ENCODE measurements around the gene MAPT. TPM values are rescaled to one million over a fixed set of nuclear protein-coding genes. Genes with fewer than 3 reads are reported as not detected.
A peak's percentile ranks its signal among the peaks of the same experiment; 100 is the strongest.

Gene MAPT
- total RNA-seq, 4 donors from 2014 or later, result 1.7 to 2.3 (median 1.8) TPM

DNA sequence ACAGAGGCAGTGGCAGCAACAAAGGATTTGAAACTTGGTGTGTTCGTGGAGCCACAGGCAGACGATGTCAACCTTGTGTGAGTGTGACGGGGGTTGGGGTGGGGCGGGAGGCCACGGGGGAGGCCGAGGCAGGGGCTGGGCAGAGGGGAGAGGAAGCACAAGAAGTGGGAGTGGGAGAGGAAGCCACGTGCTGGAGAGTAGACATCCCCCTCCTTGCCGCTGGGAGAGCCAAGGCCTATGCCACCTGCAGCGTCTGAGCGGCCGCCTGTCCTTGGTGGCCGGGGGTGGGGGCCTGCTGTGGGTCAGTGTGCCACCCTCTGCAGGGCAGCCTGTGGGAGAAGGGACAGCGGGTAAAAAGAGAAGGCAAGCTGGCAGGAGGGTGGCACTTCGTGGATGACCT lies 130.2 kb downstream of the MAPT start:
- TF ChIP-seq POLR2AphosphoS5 (IDR thresholded peaks at IDR 0.05) (no peak), POLR2A (IDR thresholded peaks at IDR 0.05) (no peak), EP300 (IDR thresholded peaks at IDR 0.05; ENCODE audit: low read depth) (no peak)
- TF ChIP-seq, protein P1, sequence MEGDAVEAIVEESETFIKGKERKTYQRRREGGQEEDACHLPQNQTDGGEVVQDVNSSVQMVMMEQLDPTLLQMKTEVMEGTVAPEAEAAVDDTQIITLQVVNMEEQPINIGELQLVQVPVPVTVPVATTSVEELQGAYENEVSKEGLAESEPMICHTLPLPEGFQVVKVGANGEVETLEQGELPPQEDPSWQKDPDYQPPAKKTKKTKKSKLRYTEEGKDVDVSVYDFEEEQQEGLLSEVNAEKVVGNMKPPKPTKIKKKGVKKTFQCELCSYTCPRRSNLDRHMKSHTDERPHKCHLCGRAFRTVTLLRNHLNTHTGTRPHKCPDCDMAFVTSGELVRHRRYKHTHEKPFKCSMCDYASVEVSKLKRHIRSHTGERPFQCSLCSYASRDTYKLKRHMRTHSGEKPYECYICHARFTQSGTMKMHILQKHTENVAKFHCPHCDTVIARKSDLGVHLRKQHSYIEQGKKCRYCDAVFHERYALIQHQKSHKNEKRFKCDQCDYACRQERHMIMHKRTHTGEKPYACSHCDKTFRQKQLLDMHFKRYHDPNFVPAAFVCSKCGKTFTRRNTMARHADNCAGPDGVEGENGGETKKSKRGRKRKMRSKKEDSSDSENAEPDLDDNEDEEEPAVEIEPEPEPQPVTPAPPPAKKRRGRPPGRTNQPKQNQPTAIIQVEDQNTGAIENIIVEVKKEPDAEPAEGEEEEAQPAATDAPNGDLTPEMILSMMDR (IDR thresholded peaks at IDR 0.05), result no peak
- intact Hi-C loops (cut with DNase I; ENCODE audit: low total_unique reads) (no loop called here), in situ Hi-C loops (cut with MboI; ENCODE audit: low pct_ligation_motif_present in 1 of 4, low pct_unique_long_range_greater_than_20kb in 1 of 4, low sequenced_read_pairs in 3 of 4) (no loop called here)
- DNase-seq, result no peak
- H3K36me3 ChIP-seq, result peaks cover 0 to 8% (median 0%) of the 10 kb centered on the region in 4 donors
- no peaks in the 10 kb centered on the region for H3K9me3 ChIP-seq
- no peak overlapping the region for H3K4me3 ChIP-seq
- no peaks in the 10 kb centered on the region for H3K4me1 ChIP-seq
- H3K27ac ChIP-seq, result no peak overlapping the region
- WGBS, 2 donors (ENCODE audit: low coverage in 1 of 2), result 80 to 83% methylated on average over 1 to 14 of the region's 14 CpGs
- no peaks in the 10 kb centered on the region for H3K27me3 ChIP-seq

DNA sequence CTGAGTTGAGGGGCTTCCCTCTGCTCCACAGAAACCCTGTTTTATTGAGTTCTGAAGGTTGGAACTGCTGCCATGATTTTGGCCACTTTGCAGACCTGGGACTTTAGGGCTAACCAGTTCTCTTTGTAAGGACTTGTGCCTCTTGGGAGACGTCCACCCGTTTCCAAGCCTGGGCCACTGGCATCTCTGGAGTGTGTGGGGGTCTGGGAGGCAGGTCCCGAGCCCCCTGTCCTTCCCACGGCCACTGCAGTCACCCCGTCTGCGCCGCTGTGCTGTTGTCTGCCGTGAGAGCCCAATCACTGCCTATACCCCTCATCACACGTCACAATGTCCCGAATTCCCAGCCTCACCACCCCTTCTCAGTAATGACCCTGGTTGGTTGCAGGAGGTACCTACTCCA lies 130.7 kb downstream of the MAPT start:
- Histone ChIP-seq H3K4me3 (no peak overlapping the region), H3K27ac (peak overlapping the region in 1 of 4 donors; percentile 27), H3K27me3 (no peaks in the 10 kb centered on the region), H3K9me3 (no peaks in the 10 kb centered on the region), H3K4me1 (no peaks in the 10 kb centered on the region), H3K36me3 (peaks cover 0 to 8% (median 0%) of the 10 kb centered on the region in 4 donors)
- 88% methylated on average over 10 of the region's 10 CpGs; no CpG with 5 or more reads in 1 of the 2 donors for WGBS, 2 donors (ENCODE audit: low coverage in 1 of 2)
- in situ Hi-C loops (cut with MboI; ENCODE audit: low pct_ligation_motif_present in 1 of 4, low pct_unique_long_range_greater_than_20kb in 1 of 4, low sequenced_read_pairs in 3 of 4), result loop anchor here in 1 of 4 donors (25.0 kb wide), 1 partner anchor 187 kb away; no protein-coding TSS in a partner anchor
- DNase-seq, result no peak
- intact Hi-C loops (cut with DNase I; ENCODE audit: low total_unique reads), result no loop called here
- TF ChIP-seq POLR2AphosphoS5 (IDR thresholded peaks at IDR 0.05) (no peak), POLR2A (IDR thresholded peaks at IDR 0.05) (no peak), EP300 (IDR thresholded peaks at IDR 0.05; ENCODE audit: low read depth) (no peak)
- TF ChIP-seq, protein P1 (IDR thresholded peaks at IDR 0.05), result no peak

DNA sequence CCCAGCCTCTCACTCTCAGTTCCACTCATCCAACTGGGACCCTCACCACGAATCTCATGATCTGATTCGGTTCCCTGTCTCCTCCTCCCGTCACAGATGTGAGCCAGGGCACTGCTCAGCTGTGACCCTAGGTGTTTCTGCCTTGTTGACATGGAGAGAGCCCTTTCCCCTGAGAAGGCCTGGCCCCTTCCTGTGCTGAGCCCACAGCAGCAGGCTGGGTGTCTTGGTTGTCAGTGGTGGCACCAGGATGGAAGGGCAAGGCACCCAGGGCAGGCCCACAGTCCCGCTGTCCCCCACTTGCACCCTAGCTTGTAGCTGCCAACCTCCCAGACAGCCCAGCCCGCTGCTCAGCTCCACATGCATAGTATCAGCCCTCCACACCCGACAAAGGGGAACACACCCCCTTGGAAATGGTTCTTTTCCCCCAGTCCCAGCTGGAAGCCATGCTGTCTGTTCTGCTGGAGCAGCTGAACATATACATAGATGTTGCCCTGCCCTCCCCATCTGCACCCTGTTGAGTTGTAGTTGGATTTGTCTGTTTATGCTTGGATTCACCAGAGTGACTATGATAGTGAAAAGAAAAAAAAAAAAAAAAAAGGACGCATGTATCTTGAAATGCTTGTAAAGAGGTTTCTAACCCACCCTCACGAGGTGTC lies 131.3 kb downstream of the MAPT start:
- TF ChIP-seq, protein P1 (IDR thresholded peaks at IDR 0.05), result no peak
- TF ChIP-seq POLR2A (IDR thresholded peaks at IDR 0.05) (no peak), POLR2AphosphoS5 (IDR thresholded peaks at IDR 0.05) (no peak), EP300 (IDR thresholded peaks at IDR 0.05; ENCODE audit: low read depth) (no peak)
- H3K27ac ChIP-seq, result peak overlapping the region in 1 of 4 donors; percentile 27
- H3K4me3 ChIP-seq, result no peak overlapping the region

DNA sequence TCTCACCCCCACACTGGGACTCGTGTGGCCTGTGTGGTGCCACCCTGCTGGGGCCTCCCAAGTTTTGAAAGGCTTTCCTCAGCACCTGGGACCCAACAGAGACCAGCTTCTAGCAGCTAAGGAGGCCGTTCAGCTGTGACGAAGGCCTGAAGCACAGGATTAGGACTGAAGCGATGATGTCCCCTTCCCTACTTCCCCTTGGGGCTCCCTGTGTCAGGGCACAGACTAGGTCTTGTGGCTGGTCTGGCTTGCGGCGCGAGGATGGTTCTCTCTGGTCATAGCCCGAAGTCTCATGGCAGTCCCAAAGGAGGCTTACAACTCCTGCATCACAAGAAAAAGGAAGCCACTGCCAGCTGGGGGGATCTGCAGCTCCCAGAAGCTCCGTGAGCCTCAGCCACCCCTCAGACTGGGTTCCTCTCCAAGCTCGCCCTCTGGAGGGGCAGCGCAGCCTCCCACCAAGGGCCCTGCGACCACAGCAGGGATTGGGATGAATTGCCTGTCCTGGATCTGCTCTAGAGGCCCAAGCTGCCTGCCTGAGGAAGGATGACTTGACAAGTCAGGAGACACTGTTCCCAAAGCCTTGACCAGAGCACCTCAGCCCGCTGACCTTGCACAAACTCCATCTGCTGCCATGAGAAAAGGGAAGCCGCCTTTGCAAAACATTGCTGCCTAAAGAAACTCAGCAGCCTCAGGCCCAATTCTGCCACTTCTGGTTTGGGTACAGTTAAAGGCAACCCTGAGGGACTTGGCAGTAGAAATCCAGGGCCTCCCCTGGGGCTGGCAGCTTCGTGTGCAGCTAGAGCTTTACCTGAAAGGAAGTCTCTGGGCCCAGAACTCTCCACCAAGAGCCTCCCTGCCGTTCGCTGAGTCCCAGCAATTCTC lies 132.1 kb downstream of the MAPT start:
- TF ChIP-seq EP300 (IDR thresholded peaks at IDR 0.05; ENCODE audit: low read depth) (no peak), POLR2AphosphoS5 (IDR thresholded peaks at IDR 0.05) (no peak), POLR2A (IDR thresholded peaks at IDR 0.05) (no peak)
- TF ChIP-seq, protein P1 (IDR thresholded peaks at IDR 0.05), result no peak
- Histone ChIP-seq H3K4me3 (no peak overlapping the region), H3K4me1 (no peaks in the 10 kb centered on the region), H3K9me3 (no peaks in the 10 kb centered on the region), H3K36me3 (peaks cover 0 to 18% (median 6%) of the 10 kb centered on the region in 4 donors), H3K27ac (peak overlapping the region in 2 of 4 donors; percentile 27 to 31), H3K27me3 (no peaks in the 10 kb centered on the region)
- WGBS, 2 donors (ENCODE audit: low coverage in 1 of 2), result 88% methylated on average over 16 of the region's 17 CpGs; no CpG with 5 or more reads in 1 of the 2 donors
- DNase-seq, result peak; percentile 17
- intact Hi-C loops (cut with DNase I; ENCODE audit: low total_unique reads), result no loop called here
- in situ Hi-C loops (cut with MboI; ENCODE audit: low pct_ligation_motif_present in 1 of 4, low pct_unique_long_range_greater_than_20kb in 1 of 4, low sequenced_read_pairs in 3 of 4), result loop anchor here in 1 of 4 donors (25.0 kb wide), 1 partner anchor 186 kb away; no protein-coding TSS in a partner anchor

More for the DNA sequence above, 131.3 kb downstream of the MAPT start:
- peaks cover 0 to 11% (median 2%) of the 10 kb centered on the region in 4 donors for H3K36me3 ChIP-seq
- DNase-seq, result no peak
- in situ Hi-C loops (cut with MboI; ENCODE audit: low pct_ligation_motif_present in 1 of 4, low pct_unique_long_range_greater_than_20kb in 1 of 4, low sequenced_read_pairs in 3 of 4), result loop anchor here in 1 of 4 donors (25.0 kb wide), 1 partner anchor 187 kb away; no protein-coding TSS in a partner anchor
- no peaks in the 10 kb centered on the region for H3K9me3 ChIP-seq
- intact Hi-C loops (cut with DNase I; ENCODE audit: low total_unique reads), result no loop called here
- no peaks in the 10 kb centered on the region for H3K27me3 ChIP-seq
- H3K4me1 ChIP-seq, result no peaks in the 10 kb centered on the region
- 75 to 77% methylated on average over 1 to 8 of the region's 8 CpGs for WGBS, 2 donors (ENCODE audit: low coverage in 1 of 2)
